Loucy (cell line): ENCODE measurements around the gene ACAP1.

Source experiments
- H2AFZ ChIP-seq: fragments of 200-600 bp; sonication (generic); 2 replicates; pipeline ENCODE4 v1.6.0; 2016; ENCODE audit warnings: antibody characterized with exemption, mild to moderate bottlenecking, low read length, moderate library complexity
- H3F3A ChIP-seq: fragments of 200-600 bp; 2 replicates; pipeline ENCODE4 v1.6.0; 2016; ENCODE audit warnings: antibody characterized with exemption, low read depth, mild to moderate bottlenecking
- H3K27me3 ChIP-seq: fragments of 200-600 bp; sonication (generic); 2 replicates; pipeline ENCODE4 v1.6.1; 2014; ENCODE audit warnings: low read length, mild to moderate bottlenecking; ENCODE audit not compliant: insufficient read depth, poor library complexity, severe bottlenecking
- H3K36me3 ChIP-seq: fragments of 200-600 bp; sonication (generic); 2 replicates; pipeline ENCODE4 v1.6.1; 2016; ENCODE audit warnings: low read length; ENCODE audit not compliant: insufficient read depth
- H3K4me1 ChIP-seq: fragments of 200-600 bp; sonication (generic); 2 replicates; pipeline ENCODE4 v1.5.1; 2014; ENCODE audit warnings: low read length, mild to moderate bottlenecking; ENCODE audit not compliant: insufficient read depth, poor library complexity, severe bottlenecking
- H3K4me2 ChIP-seq: fragments of 200-600 bp; sonication (generic); 2 replicates; pipeline ENCODE4 v1.6.0; 2014; ENCODE audit warnings: antibody characterized with exemption, low read length, low read depth, mild to moderate bottlenecking; ENCODE audit not compliant: poor library complexity, severe bottlenecking
- H3K4me3 ChIP-seq: fragments of 200-600 bp; sonication (generic); 2 replicates; pipeline ENCODE4 v1.5.1; 2014; ENCODE audit warnings: low read length, mild to moderate bottlenecking, mixed read lengths; ENCODE audit not compliant: poor library complexity, severe bottlenecking
- H3K79me2 ChIP-seq: fragments of 200-600 bp; sonication (generic); 2 replicates; pipeline ENCODE4 v1.6.1; 2014; ENCODE audit warnings: low read length; ENCODE audit not compliant: insufficient read depth
- H3K9ac ChIP-seq: fragments of 200-600 bp; sonication (generic); 2 replicates; pipeline ENCODE4 v1.6.0; 2014; ENCODE audit warnings: mild to moderate bottlenecking, low read depth, low read length, moderate library complexity; ENCODE audit not compliant: poor library complexity, severe bottlenecking
- H3K9me2 ChIP-seq: fragments of 200-600 bp; sonication (generic); replicated peaks from 2 replicates; pipeline ENCODE4 v1.6.1; 2016; ENCODE audit warnings: low read depth, low read length, mixed read lengths
- H3K9me3 ChIP-seq: fragments of 200-600 bp; sonication (generic); 2 replicates; pipeline ENCODE4 v1.6.1; 2014; ENCODE audit warnings: mild to moderate bottlenecking, antibody characterized with exemption, low read length, low read depth; ENCODE audit not compliant: insufficient read depth
- H4K20me1 ChIP-seq: fragments of 200-600 bp; sonication (generic); 2 replicates; pipeline ENCODE4 v1.6.0; 2014; ENCODE audit warnings: antibody characterized with exemption, low read length, mild to moderate bottlenecking; ENCODE audit not compliant: insufficient read depth, poor library complexity, severe bottlenecking
- CTCF ChIP-seq: fragments of 200-600 bp; sonication (generic); conservative IDR thresholded peaks from 2 replicates; pipeline ENCODE4 v1.5.1; 2014; ENCODE audit warnings: mild to moderate bottlenecking, antibody characterized with exemption, low read length
- EZH2phosphoT487 ChIP-seq: fragments of 200-600 bp; IDR thresholded peaks from 2 replicates; pipeline ENCODE4 v1.6.1; 2018; ENCODE audit warnings: antibody characterized with exemption, mild to moderate bottlenecking, moderate library complexity, borderline replicate concordance

ACAP1 gene

GRCh38 chr17:7356072-7356549 lies 19.8 kb downstream of the ACAP1 start:
- H3K9me2 ChIP-seq, result no peaks in the 10 kb centered on the region
- no peak for TF ChIP-seq EZH2phosphoT487
- TF ChIP-seq CTCF, result peak; percentile 81
- no peaks in the 10 kb centered on the region for H3F3A ChIP-seq
- H3K79me2 ChIP-seq, result no peaks in the 10 kb centered on the region
- no peaks in the 10 kb centered on the region for H3K27me3 ChIP-seq
- no peaks in the 10 kb centered on the region for H4K20me1 ChIP-seq
- peaks cover 3% of the 10 kb centered on the region; the same call in 1 of the 2 replicates for H3K36me3 ChIP-seq
- H3K4me2 ChIP-seq, result no peak overlapping the region
- no peak overlapping the region for H3K9ac ChIP-seq
- no peaks in the 10 kb centered on the region for H3K4me1 ChIP-seq
- H3K4me3 ChIP-seq, result no peak overlapping the region
- no peaks in the 10 kb centered on the region for H3K9me3 ChIP-seq
- peak overlapping the region; percentile 70 for H2AFZ ChIP-seq

GRCh38 chr17:7356756-7357155 lies 20.4 kb downstream of the ACAP1 start:
- Histone ChIP-seq H3K4me1 (no peaks in the 10 kb centered on the region), H4K20me1 (no peaks in the 10 kb centered on the region), H3F3A (no peaks in the 10 kb centered on the region), H3K9me2 (no peaks in the 10 kb centered on the region), H3K36me3 (peaks cover 3% of the 10 kb centered on the region; the same call in 1 of the 2 replicates), H3K9me3 (no peaks in the 10 kb centered on the region), H3K79me2 (no peaks in the 10 kb centered on the region), H3K4me3 (no peak overlapping the region), H3K27me3 (no peaks in the 10 kb centered on the region), H3K9ac (no peak overlapping the region), H2AFZ (0 out of 2 replicates have a peak overlapping the region, but pooled peaks have one; percentile 35), H3K4me2 (no peak overlapping the region)
- TF ChIP-seq CTCF (no peak), EZH2phosphoT487 (no peak)

GRCh38 chr17:7357381-7357780 lies 21.1 kb downstream of the ACAP1 start:
- Histone ChIP-seq H3K9me3 (no peaks in the 10 kb centered on the region), H3K9ac (no peak overlapping the region), H4K20me1 (no peaks in the 10 kb centered on the region), H2AFZ (0 out of 2 replicates have a peak overlapping the region, but pooled peaks have one; percentile 35), H3K27me3 (no peaks in the 10 kb centered on the region), H3K4me2 (no peak overlapping the region), H3K36me3 (peaks cover 2% of the 10 kb centered on the region; the same call in 1 of the 2 replicates), H3K79me2 (no peaks in the 10 kb centered on the region), H3F3A (no peaks in the 10 kb centered on the region), H3K9me2 (no peaks in the 10 kb centered on the region), H3K4me3 (no peak overlapping the region), H3K4me1 (no peaks in the 10 kb centered on the region)
- no peak for TF ChIP-seq CTCF
